C4-2B (cell line): ENCODE results near the gene SMARCA2.

ENCODE experiments used
- H3K27ac ChIP-seq: fragments of 450-650 bp; 2 replicates; pipeline ENCODE4 v1.5.1; 2017
- CTCF ChIP-seq: fragments of 450-650 bp; conservative IDR thresholded peaks from 2 replicates; pipeline ENCODE4 v1.5.1; 2017; ENCODE audit warnings: mild to moderate bottlenecking
- ZFX ChIP-seq: fragments of 450-650 bp; IDR thresholded peaks from 2 replicates; pipeline ENCODE4 v1.6.1; 2017

Gene SMARCA2

GRCh38 chr9:2021731-2022130 lies 6.6 kb downstream of the SMARCA2 start:
- no peak overlapping the region for H3K27ac ChIP-seq
- TF ChIP-seq CTCF (no peak), ZFX (no peak)

GRCh38 chr9:2022560-2022959 lies 7.4 kb downstream of the SMARCA2 start:
- TF ChIP-seq ZFX (no peak), CTCF (no peak)
- no peak overlapping the region for H3K27ac ChIP-seq

GRCh38 chr9:2023042-2023441 lies 7.9 kb downstream of the SMARCA2 start:
- TF ChIP-seq ZFX (no peak), CTCF (no peak)
- H3K27ac ChIP-seq, result peak overlapping the region; percentile 22; the same call in 1 of the 2 replicates

GRCh38 chr9:2023532-2023931 lies 8.4 kb downstream of the SMARCA2 start:
- TF ChIP-seq ZFX, result no peak
- TF ChIP-seq CTCF, result no peak
- peak overlapping the region; percentile 22; the same call in 1 of the 2 replicates for H3K27ac ChIP-seq

GRCh38 chr9:2024888-2025782 lies 10.0 kb downstream of the SMARCA2 start:
- no peak overlapping the region for H3K27ac ChIP-seq
- no peak for TF ChIP-seq ZFX
- TF ChIP-seq CTCF, result no peak

GRCh38 chr9:2026220-2026997 lies 11.3 kb downstream of the SMARCA2 start:
- no peak overlapping the region for H3K27ac ChIP-seq
- TF ChIP-seq ZFX, result no peak
- TF ChIP-seq CTCF, result no peak
